Right hindlimb (tissue), 1 donor: ENCODE results near the gene GLOD4.
"Not testable (repeated sequence)": the region's sequence is repeated elsewhere in the genome, so short reads cannot be mapped to it uniquely, and the experiment has no call there.

ENCODE experiments used
- DNase-seq: peaks from one replicate; pipeline ENCODE4 v3.0.0-alpha.2; 2018

Gene GLOD4

GRCh38 chr17:767076-767475 lies 15.0 kb downstream of the GLOD4 start:
- no peak for DNase-seq

DNA sequence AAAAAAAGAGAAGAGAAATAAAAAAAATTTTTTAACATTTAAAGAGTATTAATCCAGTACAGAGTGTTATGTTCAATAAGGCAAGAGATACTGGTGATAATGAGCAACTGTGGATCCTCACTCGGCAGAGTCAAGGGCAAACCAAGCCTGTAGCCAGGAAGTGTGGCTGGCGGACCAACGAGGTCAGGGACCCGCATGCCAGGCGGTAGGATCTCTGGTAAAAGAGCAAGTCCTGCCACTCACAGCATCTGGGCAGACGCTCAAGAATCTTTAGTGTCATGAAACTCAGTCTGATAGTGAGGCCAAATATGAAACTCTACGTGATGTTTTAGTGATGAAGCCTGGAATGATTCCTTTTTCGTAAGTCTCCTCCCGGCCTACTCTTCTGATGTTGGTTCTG lies 21.7 kb downstream of the GLOD4 start:
- DNase-seq, result no peak

GRCh38 chr17:759964-760363 lies 22.1 kb downstream of the GLOD4 start:
- DNase-seq, result no peak

DNA sequence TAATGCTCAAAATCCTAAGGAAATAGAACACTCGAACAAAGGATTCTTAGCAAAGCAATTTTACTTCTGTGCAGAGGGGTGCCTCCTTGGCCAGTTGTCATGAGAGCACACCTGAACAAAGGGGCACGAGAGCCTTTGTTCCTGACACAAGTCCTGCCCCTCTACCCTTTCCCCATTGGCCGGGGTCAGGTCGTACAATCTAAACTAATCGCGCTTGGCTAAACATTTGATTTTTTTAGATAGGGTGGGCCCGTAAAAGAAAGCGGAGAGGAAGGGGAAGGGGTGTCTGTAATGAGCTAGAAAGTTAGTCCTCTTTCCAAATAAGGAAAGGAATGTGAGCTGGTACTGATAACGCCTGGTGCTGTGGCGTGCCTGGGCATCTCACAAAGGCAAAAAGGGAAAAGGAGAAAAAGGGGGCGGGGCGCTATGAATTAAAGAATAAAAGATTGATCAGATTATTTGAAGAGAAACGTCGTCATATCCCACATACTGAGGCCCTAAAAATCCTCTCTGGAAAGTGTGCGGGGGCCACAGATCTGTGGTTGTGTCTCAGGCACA lies 26.0 kb downstream of the GLOD4 start:
- DNase-seq, result not testable (repeated sequence)

- DNase-seq, result not testable (repeated sequence)
Measured at GRCh38 chr17:755319-755961, 26.6 kb downstream of the GLOD4 start.

DNA sequence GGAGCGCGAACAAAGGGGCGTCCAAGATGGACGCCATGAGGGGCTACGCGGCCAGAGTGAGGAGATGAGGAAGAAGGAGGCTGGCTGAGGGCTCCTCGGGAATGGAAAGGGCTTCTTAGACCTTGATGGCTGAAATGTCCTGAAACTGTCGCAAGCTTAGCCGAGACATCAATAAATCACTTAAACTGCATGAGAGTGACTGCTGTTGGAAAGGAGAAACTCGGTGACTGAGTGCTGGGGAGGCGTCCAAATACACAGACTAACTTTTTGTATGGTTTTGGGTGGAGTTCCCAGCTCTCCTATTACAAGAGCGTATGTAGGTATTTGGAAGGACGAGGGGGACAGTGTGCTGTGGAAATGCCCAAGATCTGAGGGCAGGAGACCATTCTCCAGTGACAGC lies 28.7 kb downstream of the GLOD4 start:
- DNase-seq, result no peak

GRCh38 chr17:752620-753219 lies 29.4 kb downstream of the GLOD4 start:
- peak; percentile 85 for DNase-seq

- peak; percentile 96 for DNase-seq
Measured at GRCh38 chr17:752002-752619, 30.0 kb downstream of the GLOD4 start, which contains the start of gene GEMIN4. Gene GEMIN4 (minus strand): TSS chr17:752264. CDS start chr17:752142, 122 bp downstream.

GRCh38 chr17:751269-752001 lies 30.6 kb downstream of the GLOD4 start:
- DNase-seq, result peak; percentile 30

DNA sequence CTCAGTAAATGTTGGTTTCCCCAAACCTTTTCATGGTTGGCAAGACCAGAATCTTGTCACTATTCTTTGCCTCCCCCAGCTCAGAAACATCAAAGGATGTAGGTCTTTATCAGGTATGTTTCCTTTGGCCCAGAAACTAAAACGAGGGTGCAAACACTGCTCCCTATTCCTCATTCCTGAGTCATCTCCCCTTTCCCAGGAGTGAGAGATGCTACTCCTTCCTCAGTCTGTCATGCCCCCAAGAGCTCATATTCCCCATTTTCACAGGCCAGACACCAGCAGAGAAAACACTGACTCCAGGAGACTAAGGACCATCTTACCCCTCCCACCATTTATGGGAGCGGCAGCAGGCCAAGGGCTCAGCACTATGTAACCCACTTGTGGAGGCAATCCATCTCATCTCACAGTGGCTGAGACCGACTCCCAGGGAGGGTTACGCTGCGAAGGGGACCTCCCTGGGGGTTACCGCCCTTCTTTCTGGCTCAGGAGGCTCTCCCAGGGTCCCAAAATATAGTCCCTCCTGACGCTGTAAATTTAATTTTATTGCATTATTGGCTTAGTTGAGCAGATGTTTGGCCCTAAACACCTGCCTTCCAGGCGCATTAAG lies 31.5 kb downstream of the GLOD4 start:
- DNase-seq, result no peak

- not testable (repeated sequence) for DNase-seq
Measured at GRCh38 chr17:749359-749758, 32.7 kb downstream of the GLOD4 start.

DNA sequence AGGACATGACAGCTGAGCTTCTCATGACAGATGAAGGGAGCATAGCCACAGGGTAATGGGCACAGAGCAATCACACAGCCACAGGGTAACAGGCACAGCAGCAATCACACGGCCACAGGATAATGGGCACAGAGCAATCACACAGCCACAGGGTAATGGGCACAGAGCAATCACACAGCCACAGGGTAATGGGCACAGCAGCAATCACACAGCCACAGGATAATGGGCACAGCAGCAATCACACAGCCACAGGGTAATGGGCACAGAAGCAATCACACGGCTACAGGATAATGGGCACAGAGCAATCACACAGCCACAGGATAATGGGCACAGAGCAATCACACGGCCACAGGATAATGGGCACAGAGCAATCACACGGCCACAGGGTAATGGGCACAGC lies 33.5 kb downstream of the GLOD4 start:
- not testable (repeated sequence) for DNase-seq

DNA sequence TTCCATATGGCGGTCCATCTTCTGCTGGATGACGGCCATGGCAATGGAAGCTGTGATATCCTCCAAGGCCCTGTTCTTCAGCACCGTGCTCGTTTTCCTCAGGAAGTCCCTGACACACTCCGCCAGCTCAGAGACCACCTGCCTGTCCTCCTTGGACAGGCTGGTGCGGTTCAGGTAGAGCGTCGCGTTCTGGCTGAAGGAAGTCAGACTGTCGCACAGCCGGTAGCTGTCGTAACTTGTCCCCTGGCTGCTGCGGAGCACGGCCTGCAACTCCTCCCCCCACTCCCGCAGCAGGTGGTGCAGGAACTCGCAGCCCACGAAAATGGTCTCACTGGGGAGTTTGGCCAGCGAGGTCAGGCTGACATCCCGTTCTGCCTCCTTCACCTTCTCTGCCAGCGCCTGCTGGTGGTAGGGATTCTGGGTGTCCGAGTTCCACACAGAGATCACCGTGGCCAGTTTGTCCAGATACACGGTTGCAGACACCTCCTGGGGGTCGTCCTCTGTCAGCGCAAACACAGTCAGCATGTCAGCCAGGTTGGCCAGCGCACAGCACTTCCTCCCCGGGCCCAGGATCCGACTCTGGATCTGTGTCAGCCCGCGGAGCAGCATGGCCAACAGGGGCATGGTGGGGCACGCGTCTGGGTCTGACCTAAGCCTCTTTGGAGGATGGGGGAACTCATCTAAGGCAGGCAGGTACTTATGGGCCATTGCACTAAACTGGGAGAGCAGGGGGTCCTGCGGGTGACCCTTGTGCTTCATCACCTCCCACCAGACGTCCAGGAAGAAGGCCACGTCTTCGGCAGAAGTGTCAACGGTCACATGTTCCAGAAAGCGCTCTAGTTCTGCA lies 35.1 kb downstream of the GLOD4 start:
- DNase-seq, result no peak

- no peak for DNase-seq
Measured at GRCh38 chr17:746181-746580, 35.9 kb downstream of the GLOD4 start.

- DNase-seq, result no peak
Measured at GRCh38 chr17:745406-745805, 36.7 kb downstream of the GLOD4 start.

- no peak for DNase-seq
Measured at GRCh38 chr17:744937-745336, 37.1 kb downstream of the GLOD4 start.

GRCh38 chr17:743139-743538 lies 38.9 kb downstream of the GLOD4 start:
- no peak for DNase-seq

GRCh38 chr17:742147-742793 lies 39.8 kb downstream of the GLOD4 start:
- no peak for DNase-seq

DNA sequence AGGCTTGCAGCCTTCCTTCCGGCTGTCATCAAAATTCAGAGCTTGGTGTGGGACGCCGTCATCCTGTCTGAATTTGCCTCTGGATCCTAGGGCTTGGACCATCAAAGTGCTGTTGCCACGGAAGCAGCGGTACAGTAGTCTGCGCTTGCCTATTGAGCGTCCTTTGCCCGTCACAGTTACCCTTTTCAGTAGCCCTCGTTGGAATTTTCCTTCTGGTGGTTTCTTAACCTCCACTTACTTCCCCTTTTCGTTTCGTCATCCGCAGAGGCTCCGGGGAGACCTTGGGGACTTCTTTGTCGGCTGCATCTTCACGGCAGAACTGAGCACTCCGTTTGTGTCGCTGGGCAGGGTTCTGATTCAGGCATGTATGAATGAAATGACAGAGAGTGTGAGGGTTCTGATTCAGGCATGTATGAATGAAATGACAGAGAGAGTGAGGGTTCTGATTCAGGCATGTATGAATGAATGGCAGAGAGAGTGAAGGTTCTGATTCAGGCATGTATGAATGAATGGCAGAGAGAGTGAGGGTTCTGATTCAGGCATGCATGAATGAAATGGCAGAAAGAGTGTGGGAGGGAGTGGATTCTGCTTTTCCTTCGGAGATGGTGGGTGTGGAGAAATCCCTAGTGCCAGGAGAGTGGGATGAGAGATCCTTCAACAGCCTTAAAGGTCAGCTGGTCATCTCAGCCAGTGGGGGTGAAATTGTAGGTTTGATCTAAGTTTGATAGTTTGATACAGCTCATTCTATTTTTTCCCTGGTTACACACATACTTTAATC lies 41.7 kb downstream of the GLOD4 start:
- DNase-seq, result no peak

DNA sequence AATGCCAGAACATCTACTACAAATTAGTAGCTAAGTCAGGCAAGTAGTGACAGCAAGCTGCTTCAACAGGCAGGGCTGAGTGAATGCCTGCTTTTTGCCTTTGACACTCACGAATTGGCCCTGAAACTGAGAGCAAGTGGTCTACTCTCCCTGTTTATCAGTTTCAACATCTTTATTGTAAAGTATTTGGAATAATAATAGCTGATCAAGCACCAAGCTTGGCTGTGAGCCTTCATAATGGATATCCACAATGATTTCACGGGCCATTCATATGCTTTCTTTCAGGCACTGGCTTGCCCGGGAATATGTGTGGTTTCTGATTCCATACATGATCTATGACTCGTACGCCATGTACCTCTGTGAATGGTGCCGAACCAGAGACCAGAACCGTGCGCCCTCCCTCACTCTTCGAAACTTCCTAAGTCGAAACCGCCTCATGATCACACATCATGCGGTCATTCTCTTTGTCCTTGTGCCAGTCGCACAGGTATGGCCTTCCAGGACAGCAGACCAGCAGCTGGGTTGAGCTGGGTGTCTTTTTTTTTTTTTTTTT lies 44.4 kb downstream of the GLOD4 start:
- no peak for DNase-seq
